D721Med (cell line): ENCODE data around the gene STAB2.

ENCODE experiments used
- DNase-seq: peaks from one replicate; pipeline ENCODE4 v3.0.0; 2011; ENCODE audit warnings: low spot score; ENCODE audit not compliant: insufficient read length
- FAIRE-seq: peaks from 2 replicates; lab custom pipeline; 2011; peaks lifted over from hg19 to GRCh38; lab: Jason Lieb, UNC
- TF ChIP-seq, protein P1 (sequence below): IDR thresholded peaks from 2 replicates; pipeline ENCODE4 v1.5.1; 2012; ENCODE audit warnings: mild to moderate bottlenecking, control low read depth; ENCODE audit not compliant: insufficient read depth; ENCODE audit errors: missing control alignments

Gene STAB2

DNA sequence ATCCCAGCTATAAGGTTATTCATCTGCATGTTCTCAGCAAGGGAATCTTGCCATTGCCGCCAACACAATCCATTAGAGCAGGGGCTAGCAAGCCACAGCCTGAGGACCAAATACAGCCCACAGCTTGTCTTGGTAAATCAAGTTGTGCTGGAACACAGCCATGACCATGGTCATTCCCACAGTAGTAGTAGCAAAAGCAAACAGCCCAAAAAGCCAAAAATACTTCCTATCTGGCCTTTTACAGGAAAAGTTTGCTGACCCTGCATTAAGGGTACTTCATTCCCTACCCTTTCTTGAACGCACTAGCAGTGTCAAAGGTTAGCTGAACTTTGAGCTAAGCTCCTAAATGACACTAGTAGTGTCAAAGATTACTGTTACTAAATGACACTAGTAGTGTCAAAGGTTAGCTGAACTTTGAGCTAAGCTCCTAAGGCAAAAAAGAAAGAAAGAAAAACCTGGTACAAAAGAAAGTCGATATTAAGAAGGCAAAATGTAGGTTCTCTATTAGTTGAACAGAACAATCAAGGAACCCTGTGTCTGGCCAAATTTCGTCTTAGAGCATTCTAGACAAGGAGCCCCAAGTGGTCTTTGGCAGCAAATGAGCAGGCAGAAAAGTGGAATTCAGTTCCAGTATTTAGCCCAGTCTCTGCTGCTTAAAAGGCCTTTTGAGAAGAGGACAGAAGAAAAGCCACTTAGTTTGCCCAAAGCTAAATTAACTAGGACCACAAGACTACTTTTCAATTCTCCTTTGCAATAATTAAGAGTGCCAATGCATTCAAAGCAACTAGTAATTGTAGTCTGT is 186.2 kb downstream of the STAB2 start:
- FAIRE-seq: no peak
- DNase-seq: no peak
- TF ChIP-seq, protein P1, sequence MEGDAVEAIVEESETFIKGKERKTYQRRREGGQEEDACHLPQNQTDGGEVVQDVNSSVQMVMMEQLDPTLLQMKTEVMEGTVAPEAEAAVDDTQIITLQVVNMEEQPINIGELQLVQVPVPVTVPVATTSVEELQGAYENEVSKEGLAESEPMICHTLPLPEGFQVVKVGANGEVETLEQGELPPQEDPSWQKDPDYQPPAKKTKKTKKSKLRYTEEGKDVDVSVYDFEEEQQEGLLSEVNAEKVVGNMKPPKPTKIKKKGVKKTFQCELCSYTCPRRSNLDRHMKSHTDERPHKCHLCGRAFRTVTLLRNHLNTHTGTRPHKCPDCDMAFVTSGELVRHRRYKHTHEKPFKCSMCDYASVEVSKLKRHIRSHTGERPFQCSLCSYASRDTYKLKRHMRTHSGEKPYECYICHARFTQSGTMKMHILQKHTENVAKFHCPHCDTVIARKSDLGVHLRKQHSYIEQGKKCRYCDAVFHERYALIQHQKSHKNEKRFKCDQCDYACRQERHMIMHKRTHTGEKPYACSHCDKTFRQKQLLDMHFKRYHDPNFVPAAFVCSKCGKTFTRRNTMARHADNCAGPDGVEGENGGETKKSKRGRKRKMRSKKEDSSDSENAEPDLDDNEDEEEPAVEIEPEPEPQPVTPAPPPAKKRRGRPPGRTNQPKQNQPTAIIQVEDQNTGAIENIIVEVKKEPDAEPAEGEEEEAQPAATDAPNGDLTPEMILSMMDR: no peak

- DNase-seq: no peak
- TF ChIP-seq, protein P1: no peak
- FAIRE-seq: no peak
These were observed 188.0 kb downstream of the STAB2 start for GRCh38 chr12:103774977-103775560.

DNA sequence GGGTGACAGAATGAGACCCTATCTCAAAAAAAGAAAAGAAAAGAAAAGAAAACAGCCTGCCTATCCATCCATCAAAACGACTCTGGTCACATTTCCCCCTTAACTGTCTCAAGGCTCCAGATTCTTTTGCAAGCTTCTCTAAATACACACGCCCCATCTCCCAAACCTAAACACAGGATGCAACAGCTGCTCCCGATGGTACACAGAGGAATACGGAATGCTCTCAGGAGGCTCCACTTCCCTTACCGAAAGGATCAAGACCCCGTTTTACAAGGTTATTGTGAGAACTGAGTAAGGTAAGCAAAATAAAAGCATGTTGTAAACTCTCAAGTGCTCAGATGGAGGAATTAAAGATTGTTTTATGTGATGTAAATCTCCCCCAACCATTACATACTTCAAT is 191.7 kb downstream of the STAB2 start:
- no peak for FAIRE-seq
- TF ChIP-seq, protein P1: no peak
- DNase-seq: no peak

DNA sequence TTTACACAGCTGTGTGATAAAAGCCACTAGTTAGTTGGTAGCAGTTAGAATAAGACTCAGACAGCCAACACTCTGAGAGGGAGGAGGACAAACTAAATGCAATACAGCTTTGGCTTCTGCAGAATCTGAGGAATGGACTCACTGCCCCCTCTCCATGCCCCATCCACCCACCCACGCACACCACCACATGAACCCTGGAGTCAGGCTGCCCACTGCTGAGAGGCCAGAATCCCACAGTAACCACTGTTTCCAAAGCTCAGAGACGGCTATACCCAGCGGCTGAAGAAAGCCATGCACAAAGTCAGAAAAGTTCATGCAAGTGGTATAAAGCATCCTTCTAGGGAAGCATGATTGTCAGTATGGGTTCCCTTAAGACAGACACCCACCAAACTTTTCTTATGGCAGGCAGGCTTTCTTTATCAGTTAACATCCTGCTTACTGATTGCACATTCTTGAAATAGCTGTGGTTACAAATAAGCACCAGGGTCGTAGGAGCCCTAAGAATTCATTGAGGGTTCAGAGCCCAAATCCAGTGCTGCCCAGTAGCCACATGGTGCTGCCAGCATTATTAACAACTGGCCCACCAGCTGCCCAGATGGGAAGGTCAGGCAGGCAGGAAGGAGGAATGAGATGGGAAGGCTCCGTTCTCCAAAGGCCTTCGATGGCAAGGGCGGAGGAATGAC is 192.5 kb downstream of the STAB2 start:
- no peak for DNase-seq
- FAIRE-seq: no peak
- TF ChIP-seq, protein P1: no peak

DNA sequence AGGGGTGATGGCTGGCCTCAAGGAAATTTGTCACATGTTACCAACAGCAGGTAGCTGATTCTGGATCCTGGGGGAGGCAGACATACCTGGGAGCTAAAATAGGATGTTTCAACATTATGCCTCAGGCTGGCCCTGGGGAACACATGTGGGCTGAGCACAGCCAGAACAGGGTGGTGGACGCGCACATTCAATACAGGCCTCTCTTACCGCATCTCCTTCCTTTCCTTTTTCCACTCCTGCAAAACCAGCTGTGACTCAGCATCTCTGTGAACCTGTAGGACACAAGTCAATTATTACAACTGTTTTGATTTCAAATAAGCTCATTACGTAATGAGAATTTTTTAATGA is 193.0 kb downstream of the STAB2 start:
- DNase-seq: no peak
- TF ChIP-seq, protein P1: no peak
- FAIRE-seq: no peak

DNA sequence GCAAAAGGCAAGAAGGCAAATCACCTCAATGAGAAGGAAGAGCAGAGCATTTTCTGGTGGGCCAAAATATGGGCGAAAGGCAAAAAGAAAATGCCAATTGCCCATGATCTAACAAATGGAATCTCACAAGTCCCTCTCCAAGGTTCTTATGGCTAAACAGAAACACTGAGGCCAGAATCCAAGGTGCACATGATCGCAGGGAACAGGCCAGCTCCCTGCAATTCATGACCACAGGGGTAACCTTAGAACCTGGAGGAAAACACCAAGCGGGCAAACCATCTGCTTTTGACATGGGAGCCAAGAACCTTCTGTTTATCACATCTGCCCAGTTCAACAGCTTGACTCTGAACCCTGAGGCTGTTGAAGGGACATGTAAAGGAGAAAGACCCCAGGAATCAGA is 193.9 kb downstream of the STAB2 start:
- DNase-seq (no peak), FAIRE-seq (no peak)
- TF ChIP-seq, protein P1: no peak
